ENCODE data around the gene ARHGEF10L.

DNA sequence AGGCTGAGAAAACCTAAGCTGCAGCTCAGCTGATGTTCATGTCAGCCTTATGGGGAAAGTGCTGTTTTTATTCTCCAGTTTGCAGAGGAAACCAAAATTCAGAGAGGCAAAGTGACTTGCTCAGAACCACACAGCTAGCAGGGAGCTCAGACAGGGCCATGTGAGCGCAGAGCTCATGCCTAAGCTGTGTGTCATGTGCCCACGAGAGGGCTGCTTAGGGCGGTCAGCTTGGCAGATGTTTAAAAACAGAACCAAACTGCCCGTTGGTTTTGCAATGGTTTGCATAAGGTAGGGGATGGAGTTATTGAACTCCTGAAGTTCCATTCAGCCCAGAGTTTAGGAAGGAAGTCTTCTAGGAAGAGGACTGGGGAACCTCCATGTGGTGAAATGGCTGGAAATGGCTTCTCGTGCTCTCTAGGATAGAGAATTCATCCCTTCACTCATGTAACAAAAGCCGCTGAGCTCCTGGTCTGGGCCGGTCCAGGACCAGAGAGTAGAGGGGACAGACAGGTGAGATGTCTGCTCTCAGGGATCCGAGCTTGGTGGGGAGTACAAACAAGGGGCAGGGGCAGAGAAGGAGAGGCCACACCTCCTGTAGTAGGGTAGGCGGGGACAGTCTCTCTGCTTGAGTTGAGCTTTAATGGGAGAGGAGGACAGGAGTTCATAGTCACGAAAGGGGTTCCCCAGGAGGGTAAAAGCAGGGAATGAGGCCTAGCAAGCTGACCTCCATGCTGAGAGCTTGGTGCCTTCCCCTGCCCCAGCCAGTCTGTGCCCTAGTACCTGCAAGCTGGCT is 46.9 kb downstream of the ARHGEF10L start:
- TF ChIP-seq, protein P1, sequence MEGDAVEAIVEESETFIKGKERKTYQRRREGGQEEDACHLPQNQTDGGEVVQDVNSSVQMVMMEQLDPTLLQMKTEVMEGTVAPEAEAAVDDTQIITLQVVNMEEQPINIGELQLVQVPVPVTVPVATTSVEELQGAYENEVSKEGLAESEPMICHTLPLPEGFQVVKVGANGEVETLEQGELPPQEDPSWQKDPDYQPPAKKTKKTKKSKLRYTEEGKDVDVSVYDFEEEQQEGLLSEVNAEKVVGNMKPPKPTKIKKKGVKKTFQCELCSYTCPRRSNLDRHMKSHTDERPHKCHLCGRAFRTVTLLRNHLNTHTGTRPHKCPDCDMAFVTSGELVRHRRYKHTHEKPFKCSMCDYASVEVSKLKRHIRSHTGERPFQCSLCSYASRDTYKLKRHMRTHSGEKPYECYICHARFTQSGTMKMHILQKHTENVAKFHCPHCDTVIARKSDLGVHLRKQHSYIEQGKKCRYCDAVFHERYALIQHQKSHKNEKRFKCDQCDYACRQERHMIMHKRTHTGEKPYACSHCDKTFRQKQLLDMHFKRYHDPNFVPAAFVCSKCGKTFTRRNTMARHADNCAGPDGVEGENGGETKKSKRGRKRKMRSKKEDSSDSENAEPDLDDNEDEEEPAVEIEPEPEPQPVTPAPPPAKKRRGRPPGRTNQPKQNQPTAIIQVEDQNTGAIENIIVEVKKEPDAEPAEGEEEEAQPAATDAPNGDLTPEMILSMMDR (IDR thresholded peaks at IDR 0.05; ENCODE audit: low read depth, low read length, poor library complexity, severe bottlenecking), result no peak
- TF ChIP-seq EZH2phosphoT487 (IDR thresholded peaks at IDR 0.05; ENCODE audit: borderline replicate concordance, low read length), result no peak

Data from DOHH2 (cell line).